Stimulated activated CD8-positive, alpha-beta memory T cell treated with anti-CD3 and anti-CD28 coated beads, Interleukin-15, amount 100 ng/mL, for 48 hours (primary cell): Measurements from ENCODE around the gene EXOC2.
A peak's percentile ranks its signal among the peaks of the same experiment; 100 is the strongest.

Source experiments
- DNase-seq, 2 donors: peaks; one replicate each; pipeline ENCODE4 v3.0.0-alpha.2; 2020; ENCODE audit warnings: low read depth in 2 of 2

Gene EXOC2

GRCh38 chr6:527989-528673 lies 164.8 kb downstream of the EXOC2 start:
- DNase-seq, result no peak

GRCh38 chr6:524803-525202 lies 168.1 kb downstream of the EXOC2 start:
- DNase-seq, result no peak

- DNase-seq, result no peak
Observed at GRCh38 chr6:520820-521219, 172.1 kb downstream of the EXOC2 start.

- DNase-seq, result no peak
Observed at GRCh38 chr6:518218-518617, 174.7 kb downstream of the EXOC2 start.

GRCh38 chr6:516213-516612 lies 176.7 kb downstream of the EXOC2 start:
- DNase-seq, result no peak

- DNase-seq, result no peak
Observed at GRCh38 chr6:515267-515666, 177.7 kb downstream of the EXOC2 start.

GRCh38 chr6:514396-514978 lies 178.5 kb downstream of the EXOC2 start:
- no peak for DNase-seq

- DNase-seq, result no peak
Observed at GRCh38 chr6:513961-514360, 179.0 kb downstream of the EXOC2 start.

GRCh38 chr6:513058-513457 lies 179.9 kb downstream of the EXOC2 start:
- DNase-seq, result no peak

GRCh38 chr6:511488-512137 lies 181.3 kb downstream of the EXOC2 start:
- DNase-seq, result no peak

- no peak for DNase-seq
Observed at GRCh38 chr6:509676-510075, 183.3 kb downstream of the EXOC2 start.

GRCh38 chr6:508614-509013 lies 184.3 kb downstream of the EXOC2 start:
- no peak for DNase-seq

GRCh38 chr6:508006-508405 lies 184.9 kb downstream of the EXOC2 start:
- no peak for DNase-seq

GRCh38 chr6:506920-507622 lies 185.9 kb downstream of the EXOC2 start:
- DNase-seq, result no peak

- DNase-seq, result no peak
Observed at GRCh38 chr6:506508-506907, 186.4 kb downstream of the EXOC2 start.

- no peak for DNase-seq
Observed at GRCh38 chr6:505374-505773, 187.6 kb downstream of the EXOC2 start.

GRCh38 chr6:504446-504980 lies 188.4 kb downstream of the EXOC2 start:
- no peak for DNase-seq

GRCh38 chr6:503610-504362 lies 189.2 kb downstream of the EXOC2 start:
- DNase-seq, result no peak

- no peak for DNase-seq
Observed at GRCh38 chr6:502761-503160, 190.2 kb downstream of the EXOC2 start.

- peak; percentile 64 to 72 for DNase-seq
Observed at GRCh38 chr6:501891-502601, 190.9 kb downstream of the EXOC2 start.

- no peak for DNase-seq
Observed at GRCh38 chr6:499617-500016, 193.3 kb downstream of the EXOC2 start.
